IPS-NIHi7 (cell line): Measurements from ENCODE around the gene PRR14L.
A peak's percentile ranks its signal among the peaks of the same experiment; 100 is the strongest.
"Not testable (repeated sequence)": the region's sequence is repeated elsewhere in the genome, so short reads cannot be mapped to it uniquely, and the experiment has no call there.

Experiments
- DNase-seq: peaks from one replicate; pipeline ENCODE4 v3.0.0; 2012; ENCODE audit warnings: mixed read lengths; ENCODE audit errors: extremely low spot score

The PRR14L gene

DNA sequence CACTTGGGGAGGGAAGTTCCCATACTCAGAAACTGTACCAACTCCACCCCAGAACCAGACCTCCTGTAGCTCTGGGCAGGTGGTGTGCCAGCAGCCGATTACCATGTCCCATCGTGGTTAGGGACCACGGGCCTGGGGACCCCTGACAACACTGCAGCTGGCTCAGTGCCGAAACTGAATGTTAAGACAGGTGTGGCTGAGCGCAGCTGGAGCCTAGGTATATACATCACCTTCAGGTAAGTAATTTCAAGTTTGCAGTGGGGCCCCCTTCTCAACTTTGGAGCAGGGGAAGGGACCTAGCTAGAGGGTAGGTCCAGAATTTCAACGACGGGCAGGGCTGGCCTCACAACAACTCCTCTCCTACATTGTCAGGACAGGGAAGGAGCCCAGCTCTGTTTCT lies 67.2 kb downstream of the PRR14L start:
- DNase-seq, result no peak

DNA sequence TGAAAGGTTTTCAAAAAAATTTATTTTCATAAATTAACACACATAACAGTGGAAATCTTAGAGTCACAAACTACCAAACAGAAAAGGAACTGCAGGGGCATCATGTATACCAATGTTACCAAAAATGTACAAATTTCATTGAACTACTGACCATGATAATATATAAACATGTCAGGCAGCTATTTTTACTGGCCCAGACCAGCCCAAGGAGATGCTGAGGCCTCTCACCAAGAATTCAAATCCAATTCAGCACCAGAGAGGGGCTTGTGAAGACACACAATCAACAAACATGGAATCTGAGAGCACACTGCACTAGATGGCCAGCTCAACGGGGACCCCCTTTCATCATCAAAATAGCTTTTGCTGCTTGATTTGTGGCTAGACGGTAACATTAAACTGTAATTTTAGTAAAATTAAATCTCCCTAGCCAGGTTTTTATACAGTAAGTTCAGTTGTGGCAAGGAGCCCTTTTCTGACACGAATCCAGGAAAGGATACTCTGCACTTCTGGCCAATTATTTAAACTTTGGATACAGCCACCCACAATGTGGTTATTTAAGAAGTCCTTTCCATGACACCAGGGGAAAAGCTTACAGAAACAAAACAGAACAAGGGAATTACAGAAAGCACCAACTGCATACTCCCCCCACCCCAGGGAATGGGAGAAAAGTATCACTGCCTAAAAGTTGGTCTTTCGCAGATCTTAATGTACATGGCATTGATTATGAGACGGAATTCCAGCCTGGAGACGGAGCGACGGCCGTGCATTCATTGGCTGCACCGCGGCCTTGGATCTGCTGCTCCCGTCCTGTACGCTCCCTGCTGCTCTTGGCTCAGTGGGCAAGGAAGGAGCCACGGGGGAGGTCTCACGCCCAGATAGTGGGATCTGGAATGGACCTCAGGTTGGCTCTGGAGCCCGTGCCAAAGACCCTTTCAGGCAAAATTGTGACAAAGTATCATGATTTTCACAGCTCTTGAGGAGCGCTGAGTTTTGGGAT lies 68.3 kb downstream of the PRR14L start:
- DNase-seq, result no peak

DNA sequence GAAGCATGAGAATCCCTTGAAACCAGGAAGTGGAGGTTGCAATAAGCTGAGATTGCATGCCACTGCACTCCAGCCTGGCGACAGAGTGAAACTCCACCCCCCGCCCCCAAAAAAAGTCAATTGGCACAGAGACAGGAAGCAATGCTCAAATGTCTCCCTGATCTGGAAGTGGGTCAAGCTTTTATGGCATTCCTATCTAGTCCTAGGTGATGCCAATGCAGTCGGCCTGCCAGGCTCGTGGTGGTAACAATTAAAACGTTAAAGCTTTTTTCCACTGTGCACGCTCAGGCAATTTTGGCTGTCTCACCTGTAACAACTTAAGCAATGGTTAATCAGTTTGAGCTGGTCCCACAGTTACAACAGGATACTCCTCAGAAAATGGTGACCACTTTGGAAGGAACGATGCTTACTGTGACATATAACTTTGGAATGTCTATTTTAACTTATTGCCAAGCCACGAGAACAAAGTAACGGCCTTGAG lies 69.0 kb downstream of the PRR14L start:
- no peak for DNase-seq

DNA sequence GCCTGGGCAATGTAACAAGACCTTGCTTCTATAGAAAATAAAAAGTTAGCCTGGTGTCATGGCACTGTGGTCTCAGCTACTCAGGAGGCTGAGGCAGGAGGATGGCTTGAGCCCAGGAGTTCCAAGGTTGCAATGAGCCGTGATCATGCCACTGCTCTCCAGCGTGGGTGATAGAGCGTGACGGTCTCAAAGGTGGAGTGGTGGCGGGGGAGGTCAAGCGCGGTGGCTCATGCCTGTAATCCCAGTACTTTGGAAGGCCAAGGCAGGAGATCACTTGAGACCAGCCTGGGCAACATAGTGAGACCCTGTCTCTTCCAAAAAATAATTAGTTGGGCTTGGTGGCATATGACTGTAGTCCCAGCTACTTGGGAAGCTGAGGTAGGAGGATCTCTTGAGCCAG lies 71.2 kb downstream of the PRR14L start:
- no peak for DNase-seq

DNA sequence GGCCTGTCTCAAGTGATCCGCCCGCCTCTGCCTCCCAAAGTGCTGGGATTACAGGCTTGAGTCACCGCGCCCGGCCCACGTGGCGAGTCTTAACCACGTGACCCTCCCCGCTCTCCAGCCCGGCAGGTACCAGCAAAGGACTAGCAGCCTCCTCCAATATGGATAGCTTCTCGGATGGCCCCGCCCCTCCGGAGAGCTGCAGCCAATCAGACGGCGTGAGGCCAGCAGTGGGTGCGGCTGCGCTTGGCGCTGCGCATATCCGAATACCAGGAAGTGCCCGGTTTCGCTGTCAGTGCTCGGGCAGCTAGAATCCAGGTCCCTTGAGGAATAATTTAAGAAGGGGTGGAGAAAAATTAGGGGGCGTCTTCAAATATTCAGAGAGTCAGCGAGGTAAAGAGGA lies 73.2 kb downstream of the PRR14L start:
- peak; percentile 92 for DNase-seq

- DNase-seq, result not testable (repeated sequence)
Measured at GRCh38 chr22:31674219-31674618, 75.7 kb downstream of the PRR14L start.

GRCh38 chr22:31668849-31669248 lies 81.1 kb downstream of the PRR14L start:
- not testable (repeated sequence) for DNase-seq

DNA sequence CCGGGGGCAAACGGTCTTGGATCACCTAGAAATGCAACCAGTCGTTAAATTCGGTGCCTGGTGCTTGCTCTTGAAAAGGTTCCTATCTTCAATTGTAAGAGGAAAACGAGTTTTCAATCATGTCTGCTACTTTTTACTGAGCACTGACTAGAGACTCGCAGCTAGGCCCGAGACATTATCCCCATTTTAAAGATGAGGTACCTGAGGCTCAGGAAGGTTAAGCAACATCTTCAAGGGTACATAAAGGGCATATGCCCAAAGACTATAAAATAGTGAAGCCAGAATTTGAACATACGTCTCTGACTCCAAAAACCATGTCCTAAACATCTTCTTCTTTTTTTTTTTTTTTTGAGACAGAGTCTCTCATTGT lies 87.3 kb downstream of the PRR14L start:
- no peak for DNase-seq

DNA sequence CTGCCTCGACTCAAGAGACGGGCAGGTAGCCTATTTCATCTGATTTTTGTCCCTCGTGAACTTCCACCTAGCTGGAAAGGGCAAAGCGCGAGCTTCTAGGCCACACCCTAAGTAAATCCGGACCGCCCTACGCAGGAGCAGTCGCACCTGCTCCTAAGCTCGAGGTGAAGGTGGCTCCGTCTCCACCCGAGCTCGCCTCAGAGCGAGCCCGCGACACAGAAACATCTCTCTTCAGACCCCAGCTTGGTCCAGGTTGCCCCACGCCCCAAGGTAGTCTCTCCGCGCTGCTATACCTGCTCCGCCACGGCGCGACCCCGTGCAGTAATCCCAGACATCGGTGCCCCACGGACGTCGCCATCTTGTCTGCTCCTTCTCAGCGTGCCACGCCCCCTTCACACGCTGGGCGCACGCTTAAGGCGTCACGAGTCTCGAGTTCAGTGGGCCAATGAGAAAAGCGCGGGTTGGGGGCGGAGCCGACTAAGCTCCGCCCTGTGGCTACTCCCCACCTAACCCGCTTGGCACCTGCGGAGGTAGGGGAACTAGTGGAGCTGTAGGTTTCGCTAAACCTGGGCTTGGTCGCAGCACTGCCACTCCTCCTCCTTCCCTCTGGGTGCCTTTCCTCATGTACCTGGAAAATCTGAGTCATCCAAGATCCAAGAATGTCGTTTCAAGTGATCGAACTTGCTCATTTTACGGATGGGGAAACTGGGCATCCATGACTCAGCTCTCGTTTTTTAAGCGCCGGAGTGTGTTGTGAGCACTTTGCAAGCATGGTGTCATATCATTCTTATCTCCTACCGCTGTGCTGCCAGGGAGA lies 87.9 kb downstream of the PRR14L start, which contains the start of gene PISD:
TSS of gene PISD (minus strand) at position 365 of the 817 bp plus-strand sequence. CDS start at position 358, 7 bp downstream.
- DNase-seq, result peak; percentile 98

- not testable (repeated sequence) for DNase-seq
Measured at GRCh38 chr22:31660860-31661341, 89.0 kb downstream of the PRR14L start.

DNA sequence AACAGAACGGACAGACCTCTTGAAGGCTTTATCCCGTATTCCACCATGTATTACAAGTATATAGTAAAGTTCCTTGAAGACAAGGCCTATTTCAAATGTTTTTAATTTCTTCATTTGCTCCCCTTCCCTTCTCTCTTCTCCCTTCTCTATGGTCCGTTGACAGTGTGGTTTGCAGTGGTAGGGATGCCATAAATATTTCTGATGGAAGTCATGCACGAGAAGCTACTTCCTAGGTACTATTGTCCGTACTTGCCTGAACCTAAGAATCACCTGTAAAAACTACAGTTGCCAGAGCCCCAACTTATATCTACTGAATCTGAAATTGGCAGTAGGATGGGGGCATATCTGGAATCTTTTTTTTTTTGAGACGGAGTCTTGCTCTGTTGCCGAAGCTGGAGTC lies 90.7 kb downstream of the PRR14L start:
- DNase-seq, result no peak

DNA sequence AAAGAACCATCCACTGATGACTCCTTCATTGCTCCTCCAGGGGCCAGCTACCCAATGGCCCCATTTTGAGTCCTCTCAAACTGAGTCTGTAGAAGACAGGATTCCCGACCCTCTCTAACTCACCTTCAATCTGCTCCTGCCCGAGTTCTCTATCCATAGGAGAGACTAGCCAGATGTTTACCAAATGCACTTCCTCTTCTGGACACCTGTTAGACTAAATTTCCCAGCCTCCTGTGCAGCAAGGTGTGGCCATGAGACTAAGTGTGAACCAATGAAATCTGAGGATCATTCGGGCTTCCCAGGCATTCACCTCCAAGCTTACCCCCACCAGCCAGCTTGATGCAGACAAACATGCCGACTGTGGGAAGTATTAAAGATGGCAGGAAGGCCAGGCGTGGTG lies 95.5 kb downstream of the PRR14L start:
- no peak for DNase-seq

- DNase-seq, result no peak
Measured at GRCh38 chr22:31653944-31654343, 96.0 kb downstream of the PRR14L start.

GRCh38 chr22:31652911-31653684 lies 96.8 kb downstream of the PRR14L start:
- no peak for DNase-seq

- no peak for DNase-seq
Measured at GRCh38 chr22:31652088-31652487, 97.8 kb downstream of the PRR14L start.

DNA sequence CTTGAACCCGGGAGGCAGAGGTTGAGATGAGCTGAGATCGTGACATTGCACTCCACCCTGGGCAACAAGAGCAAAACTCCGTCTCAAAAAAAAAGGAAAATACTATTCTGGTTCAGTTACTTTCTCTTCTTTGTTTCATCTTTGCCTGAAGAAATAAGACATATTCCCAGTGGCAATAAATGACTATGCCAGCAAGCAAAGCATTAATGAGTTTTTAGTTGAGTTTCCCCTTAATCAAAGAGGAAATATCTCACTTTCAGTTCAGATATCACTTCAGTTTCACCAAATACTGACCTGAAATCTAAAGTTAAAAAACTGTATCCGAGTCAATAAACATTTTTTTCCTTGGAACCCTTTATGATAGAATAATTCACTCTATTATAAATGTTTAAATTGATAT lies 98.3 kb downstream of the PRR14L start:
- no peak for DNase-seq

- no peak for DNase-seq
Measured at GRCh38 chr22:31650391-31650790, 99.5 kb downstream of the PRR14L start.

DNA sequence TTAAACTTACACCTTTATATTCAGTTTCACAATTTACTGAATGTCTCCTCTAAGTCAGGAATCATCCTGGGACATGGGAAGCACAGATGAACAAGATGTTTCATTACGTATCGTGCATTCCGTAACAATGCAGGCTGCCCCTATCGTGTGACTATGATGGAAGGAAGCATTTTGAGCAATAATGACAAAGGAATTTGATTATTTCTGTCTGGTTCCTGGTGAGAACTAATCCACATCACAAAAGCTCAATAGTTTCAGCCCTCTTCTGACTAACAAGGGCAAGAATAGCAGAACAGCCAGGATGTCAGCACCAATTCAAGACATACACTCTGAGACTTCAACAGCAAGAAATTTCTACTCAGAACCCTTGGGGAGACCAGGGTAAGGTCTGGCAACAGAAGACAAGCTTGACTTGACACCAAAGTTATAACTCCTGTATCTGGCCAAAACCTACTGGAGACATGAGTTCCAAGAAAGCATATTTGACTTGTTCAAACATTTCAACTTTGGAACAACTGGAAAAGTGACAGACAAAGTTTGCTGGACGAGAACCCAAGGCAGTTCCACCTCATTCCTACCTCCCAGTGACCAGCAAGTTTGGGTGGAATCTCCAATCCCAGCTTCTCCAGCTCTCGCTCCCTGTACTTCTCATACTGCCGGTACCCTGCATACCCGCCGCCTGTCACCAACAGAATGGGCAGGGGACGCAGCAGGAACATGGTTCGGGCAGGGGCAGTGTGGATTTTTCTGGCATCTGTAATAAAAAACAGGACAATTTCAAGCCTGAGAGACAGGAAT lies 102.2 kb downstream of the PRR14L start:
- no peak for DNase-seq

- DNase-seq, result no peak
Measured at GRCh38 chr22:31647066-31647465, 102.9 kb downstream of the PRR14L start.

- DNase-seq, result peak; percentile 19
Measured at GRCh38 chr22:31646186-31647019, 103.5 kb downstream of the PRR14L start.
